K562 (cell line): ENCODE data around the gene TEX48. TPM values are rescaled to one million over a fixed set of nuclear protein-coding genes. Genes with fewer than 3 reads are reported as not detected.

Experiments used
- ATAC-seq: fragments of 200-7000 bp; cut with Tn5 transposase; 3 replicates; pipeline ENCODE4 v1.9.1; 2020; ENCODE audit warnings: moderate library complexity
- BruUV-seq: library from RNA; stranded (reverse); fragments of 400-500 nt; replicated peaks from 2 replicates; lab custom pipeline; 2021; lab: Mats Ljungman, UMichigan
- CTCF ChIA-PET: fragments of 300-600 bp; formaldehyde crosslinking; extraction: SDS; loops from one replicate; lab custom pipeline; 2021; ENCODE audit warnings: low intra/inter-chr PET ratio; lab: Yijun Ruan, JAX
- POLR2A ChIA-PET: fragments of 300-600, 350-650 bp; sonication (Branson Sonifier 250); formaldehyde crosslinking; extraction: SDS; loops from one replicate; lab custom pipeline; 2021; ENCODE audit warnings: antibody characterized with exemption, inconsistent platforms; lab: Yijun Ruan, JAX
- DNase-seq, 4 experiments: peaks; one replicate each; pipeline versions ENCODE4 v3.0.0 to v3.0.0-alpha.2; 2011 to 2018; ENCODE audit warnings: low spot score in 3 of 4, mixed read lengths in 3 of 4; ENCODE audit errors: extremely low read depth in 1 of 4
- FAIRE-seq: peaks from 2 replicates; lab custom pipeline; 2011; peaks lifted over from hg19 to GRCh38; lab: Jason Lieb, UNC
- H2AFZ ChIP-seq: 2 replicates; pipeline ENCODE4 v1.6.0; 2011; ENCODE audit warnings: low read depth, low read length, control low read depth, inconsistent platforms
- H3K27ac ChIP-seq: fragments of 200-600 bp; 3 replicates; pipeline ENCODE4 v1.8.0; 2011; ENCODE audit warnings: low read depth, mild to moderate bottlenecking, control low read depth, inconsistent platforms, low read length, moderate library complexity, mixed read lengths; ENCODE audit errors: extremely low read depth
- H3K27me3 ChIP-seq, 2 experiments: fragments of 300-600 bp in 1 of 2; 2 replicates in 1 of 2; 3 replicates in 1 of 2; pipeline versions ENCODE4 v1.6.0 to v1.8.0; 2011; ENCODE audit warnings: inconsistent platforms in 2 of 2, low read length in 2 of 2, mild to moderate bottlenecking in 1 of 2, mixed read lengths in 1 of 2, moderate library complexity in 1 of 2; ENCODE audit not compliant: control insufficient read depth in 2 of 2, insufficient read depth in 2 of 2
- H3K36me3 ChIP-seq: fragments of 300-600 bp; 3 replicates; pipeline ENCODE4 v1.8.0; 2011; ENCODE audit warnings: mild to moderate bottlenecking, low read length, inconsistent platforms; ENCODE audit not compliant: control insufficient read depth, insufficient read depth
- H3K4me1 ChIP-seq, 2 experiments: fragments of 200-600 bp in 1 of 2; replicated peaks in 1 of 2; 2 replicates in 1 of 2; 3 replicates in 1 of 2; pipeline versions ENCODE4 v1.5.1 to v1.8.0; 2011; ENCODE audit warnings: inconsistent platforms in 2 of 2, low read length in 2 of 2, mild to moderate bottlenecking in 1 of 2, mixed read lengths in 1 of 2, moderate library complexity in 1 of 2; ENCODE audit not compliant: control insufficient read depth in 2 of 2, insufficient read depth in 2 of 2
- H3K4me2 ChIP-seq: 2 replicates; pipeline ENCODE4 v1.6.1; 2011; ENCODE audit warnings: low read length, control low read depth, inconsistent platforms, mixed read lengths; ENCODE audit not compliant: insufficient read depth
- H3K4me3 ChIP-seq: fragments of 200-600 bp; sonication (generic), shearing (Covaris generic); 2 replicates; pipeline ENCODE4 v1.5.1; 2016; ENCODE audit warnings: control low read depth, inconsistent platforms
- H3K79me2 ChIP-seq: fragments of 200-600 bp; 3 replicates; pipeline ENCODE4 v1.8.0; 2011; ENCODE audit warnings: low read length, inconsistent platforms; ENCODE audit not compliant: control insufficient read depth, insufficient read depth
- H3K9ac ChIP-seq, 2 experiments: 2 replicates each; pipeline versions ENCODE4 v1.6.0 to v1.6.1; 2011; ENCODE audit warnings: low read depth in 2 of 2, low read length in 2 of 2, control low read depth in 1 of 2, inconsistent platforms in 1 of 2, mild to moderate bottlenecking in 1 of 2, mixed read lengths in 1 of 2; ENCODE audit not compliant: insufficient read depth in 1 of 2
- H3K9me1 ChIP-seq: one replicate; pipeline ENCODE4 v1.6.0; 2011; ENCODE audit warnings: inconsistent platforms, mild to moderate bottlenecking, low read length, moderate library complexity; ENCODE audit not compliant: control insufficient read depth, insufficient read depth
- H3K9me3 ChIP-seq: replicated peaks from 2 replicates; pipeline ENCODE4 v1.5.1; 2011; ENCODE audit warnings: low read depth, low read length, inconsistent platforms; ENCODE audit not compliant: control insufficient read depth, insufficient read depth
- H4K20me1 ChIP-seq: replicated peaks from 2 replicates; pipeline ENCODE4 v1.6.1; 2011; ENCODE audit warnings: low read length, inconsistent platforms, mixed read lengths; ENCODE audit not compliant: control insufficient read depth, insufficient read depth
- CGGBP1 ChIP-seq: fragments of 250-450 bp; sonication (Bioruptor Pico); IDR thresholded peaks from 2 replicates; pipeline ENCODE4 v1.9.0; 2021; ENCODE audit warnings: mild to moderate bottlenecking
- E2F8 ChIP-seq: fragments of 450-650 bp; IDR thresholded peaks from 2 replicates; pipeline ENCODE4 v1.7.1; 2018; ENCODE audit warnings: mild to moderate bottlenecking, low read depth; ENCODE audit not compliant: partially characterized antibody
- ELK3 ChIP-seq: fragments of 450-650 bp; formaldehyde crosslinking; IDR thresholded peaks from 2 replicates; pipeline ENCODE4 v1.4.0; 2020; ENCODE audit warnings: mild to moderate bottlenecking
- KDM4B ChIP-seq, 2 experiments: fragments of 450-650 bp in 1 of 2; sonication (generic) in 1 of 2; IDR thresholded peaks; 2 replicates each; pipeline ENCODE4 v1.6.1; 2016 to 2017; ENCODE audit warnings: borderline replicate concordance in 2 of 2, antibody characterized with exemption in 1 of 2, low read depth in 1 of 2, mild to moderate bottlenecking in 1 of 2
- LARP7 ChIP-seq: fragments of 450-650 bp; IDR thresholded peaks from 2 replicates; pipeline ENCODE4 v1.6.1; 2016
- NCOA1 ChIP-seq: fragments of 450-650 bp; IDR thresholded peaks from 2 replicates; pipeline ENCODE4 v1.6.1; 2016; ENCODE audit warnings: low read depth
- NFIC ChIP-seq: fragments of 450-650 bp; IDR thresholded peaks from 2 replicates; pipeline ENCODE4 v1.6.1; 2017; ENCODE audit warnings: mild to moderate bottlenecking, inconsistent platforms
- PHF8 ChIP-seq: fragments of 200-600 bp; sonication (generic); IDR thresholded peaks from 2 replicates; pipeline ENCODE4 v1.6.1; 2012; ENCODE audit warnings: mixed run types, mild to moderate bottlenecking, inconsistent platforms, low read length, moderate library complexity, borderline replicate concordance
- SOX6 ChIP-seq: fragments of 450-650 bp; IDR thresholded peaks from 2 replicates; pipeline ENCODE4 v1.6.1; 2014; ENCODE audit warnings: mild to moderate bottlenecking
- SUPT5H ChIP-seq: fragments of 450-650 bp; IDR thresholded peaks from 2 replicates; pipeline ENCODE4 v1.6.1; 2016
- TAF1 ChIP-seq: IDR thresholded peaks from 2 replicates; pipeline ENCODE4 v1.6.1; 2011; ENCODE audit warnings: mild to moderate bottlenecking, low read length, moderate library complexity; ENCODE audit not compliant: insufficient read depth, control insufficient read depth, severe bottlenecking; ENCODE audit errors: extremely low read depth
- TEAD2 ChIP-seq: fragments of 450-650 bp; IDR thresholded peaks from 2 replicates; pipeline ENCODE4 v1.6.1; 2016; ENCODE audit warnings: missing genetic modification characterization, control low read depth, missing compliant biosample characterization
- ZHX1 ChIP-seq: fragments of 150-350 bp; conservative IDR thresholded peaks from 2 replicates; pipeline ENCODE4 v1.6.1; 2014; ENCODE audit warnings: low read length
- ZNF12 ChIP-seq: sonication (generic); formaldehyde crosslinking; IDR thresholded peaks from 2 replicates; pipeline ENCODE4 v1.4.0; 2020; ENCODE audit warnings: mild to moderate bottlenecking, missing genetic modification reagents
- ZNF212 ChIP-seq: fragments of 450-650 bp; formaldehyde crosslinking; IDR thresholded peaks from 2 replicates; pipeline ENCODE4 v1.4.0; 2020; ENCODE audit warnings: mild to moderate bottlenecking
- ZNF408 ChIP-seq: fragments of 250-450 bp; sonication (Bioruptor Pico); IDR thresholded peaks from 2 replicates; pipeline ENCODE4 v1.4.0; 2020; ENCODE audit warnings: low read depth, mild to moderate bottlenecking, moderate library complexity
- WGBS: fragments of 100-300 bp; shearing (Covaris generic); methylation state at CpG from one replicate; pipeline ENCODE4 v1.1.6; 2016; ENCODE audit warnings: low coverage, mixed read lengths; ENCODE audit not compliant: insufficient coverage; ENCODE audit errors: missing lambda C conversion rate; 5-methylcytosine and 5-hydroxymethylcytosine counted together
- in situ Hi-C: fragments of 300-500 bp; cut with MboI; formaldehyde crosslinking; loops from 4 replicates; pipeline ENCODE4 v1.15.0; 2018; ENCODE audit warnings: inconsistent platforms, mixed read lengths
- intact Hi-C: fragments of 100-400 bp; cut with micrococcal nuclease; formaldehyde crosslinking; loops from 2 replicates; pipeline ENCODE4 v1.14.2; 2022
- polyA plus RNA-seq, 8 experiments: library from polyadenylated mRNA; depleted of rRNA in 4 of 8; stranded (reverse) in 5 of 8; unstranded in 3 of 8; fragments of >200 nt; fragmentation: Nextera tagmentation in 2 of 8; fragmentation: Illumina TruSeq in 1 of 8; extraction: Ambion mirVana in 2 of 8; extraction: Trizol in 1 of 8; gene quantifications; 2 replicates each; pipeline versions ENCODE4 v1.2.1 to v1.2.3, GENCODE V29; 2011 to 2014; ENCODE audit warnings: inconsistent platforms in 1 of 8, missing spikeins in 1 of 8
- total RNA-seq, 7 experiments: library from RNA; depleted of rRNA in 6 of 7; stranded (reverse); fragments of >200 nt in 6 of 7; fragmentation: Illumina TruSeq in 2 of 7; extraction: Trizol in 2 of 7; gene quantifications; 2 replicates each; pipeline versions ENCODE4 v1.2.1 to v1.2.3, GENCODE V29; 2011 to 2021; ENCODE audit warnings: low replicate concordance in 1 of 7

The TEX48 gene
- total and polyA plus RNA-seq, 9 of the 15 experiments (the other 6 are each of a cell fraction or from before 2014, with no cell fraction given), result not detected

GRCh38 chr9:114674798-114675540, 7.0 kb downstream of the TEX48 start:
- Histone ChIP-seq H3K79me2 (no peaks in the 10 kb centered on the region), H2AFZ (no peak overlapping the region), H3K4me1 (peaks cover 0 to 3% of the 10 kb centered on the region in 2 experiments; a peak in 1 of 5 replicates), H4K20me1 (no peaks in the 10 kb centered on the region), H3K27me3 (peaks cover 4% of the 10 kb centered on the region in 2 experiments; a peak in 3 of 5 replicates), H3K9me3 (no peaks in the 10 kb centered on the region), H3K36me3 (no peaks in the 10 kb centered on the region), H3K9me1 (no peaks in the 10 kb centered on the region), H3K27ac (no peak overlapping the region), H3K4me2 (no peak overlapping the region), H3K9ac (no peak overlapping the region), H3K4me3 (no peak overlapping the region)
- CTCF ChIA-PET, result no interaction called here
- WGBS, result 0% methylated on average over 3 of the region's 3 CpGs
- intact Hi-C loops, result no loop called here
- no TSS peak for BruUV-seq
- no peak for DNase-seq
- in situ Hi-C loops, result loop anchor here (5.0 kb wide), 1 partner anchor 337 kb away; no protein-coding TSS in a partner anchor
- POLR2A ChIA-PET, result interaction anchor here (1.1 to 1.4 kb wide), 2 partner anchors 9 to 12 kb away, joined by 3 read pairs; no protein-coding TSS in a partner anchor
- FAIRE-seq, result no peak
- ATAC-seq, result no peak
- no peak for TF ChIP-seq TEAD2
- TF ChIP-seq ZHX1, result no peak
- TF ChIP-seq PHF8, result no peak
- TF ChIP-seq E2F8, result no peak
- no peak for TF ChIP-seq ELK3 (CRISPR knock-in tag)
- no peak for TF ChIP-seq ZNF408 (CRISPR knock-in tag)
- no peak for TF ChIP-seq ZNF12 (CRISPR knock-in tag)
- TF ChIP-seq KDM4B (IDR thresholded peaks at IDR 0.05; ENCODE audit: borderline replicate concordance in 2 of 2, low read depth in 1 of 2), result no peak
- no peak for TF ChIP-seq ZNF212 (CRISPR knock-in tag)
- TF ChIP-seq SOX6, result no peak
- TF ChIP-seq CGGBP1, result no peak
- no peak for TF ChIP-seq TAF1
- TF ChIP-seq NFIC, result no peak
- no peak for TF ChIP-seq SUPT5H
- TF ChIP-seq NCOA1, result no peak
- TF ChIP-seq LARP7, result no peak
